GM18502 (cell line): ENCODE data around the gene TSPYL6.
"Not testable (repeated sequence)": the region's sequence is repeated elsewhere in the genome, so short reads cannot be mapped to it uniquely, and the experiment has no call there.

Experiments
- ATAC-seq: cut with Tn5 transposase; IDR thresholded peaks from one replicate; pipeline ENCODE4 v1.9.1; 2021; ENCODE audit warnings: mild to moderate bottlenecking; ENCODE audit not compliant: unreplicated experiment, poor library complexity

The TSPYL6 gene

DNA sequence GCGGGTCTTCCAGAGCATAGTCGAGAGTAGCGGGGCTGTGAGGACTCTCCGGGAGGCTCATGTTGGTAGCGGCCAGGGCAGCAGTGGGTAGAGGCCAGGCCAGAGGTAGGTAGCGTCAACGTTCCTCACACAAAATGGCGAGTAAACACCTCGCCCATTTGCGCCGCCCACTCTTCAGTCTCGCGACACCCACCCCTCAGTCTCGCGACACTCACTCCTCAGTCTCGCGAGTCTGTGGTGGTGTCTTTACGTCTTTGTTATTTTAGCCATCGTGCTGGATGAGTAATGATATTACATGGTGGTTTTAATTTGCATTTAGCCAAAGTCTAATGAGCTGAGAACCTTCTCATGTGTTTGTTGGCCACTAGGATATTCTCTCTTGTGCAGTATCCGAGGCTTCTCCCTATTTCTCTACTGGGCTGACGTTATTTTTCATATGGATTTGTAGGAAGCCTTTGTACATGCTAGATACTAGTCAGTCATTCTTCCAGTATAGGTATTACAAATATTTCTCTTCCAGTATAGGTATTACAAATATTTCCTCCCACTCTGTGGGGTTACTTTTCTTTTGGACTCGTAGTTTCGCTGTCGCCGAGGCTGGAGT, at the start of gene TSPYL6:
TSS of gene TSPYL6 (minus strand) at position 139 of the 604 bp plus-strand sequence. CDS start at position 61, 78 bp downstream.
- ATAC-seq, result no peak

DNA sequence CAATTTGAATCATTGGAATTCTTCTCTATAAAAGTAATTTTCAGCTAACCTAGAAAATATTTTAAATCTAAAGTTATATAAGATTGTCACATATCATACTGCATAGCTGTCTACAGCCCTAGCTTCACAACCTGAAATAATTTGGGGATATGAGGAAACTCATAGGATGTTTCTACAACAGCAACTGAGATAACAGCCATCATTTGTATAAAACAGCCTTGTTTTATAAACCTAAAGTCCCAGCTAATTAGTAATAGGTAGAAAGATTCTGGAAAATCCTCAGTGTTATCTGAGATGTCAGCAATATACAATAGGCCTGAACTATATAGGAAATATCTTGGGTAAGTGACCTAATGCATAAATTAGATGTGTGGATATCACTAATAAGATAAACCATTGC, 47.6 kb upstream of the TSPYL6 start:
- no peak for ATAC-seq

DNA sequence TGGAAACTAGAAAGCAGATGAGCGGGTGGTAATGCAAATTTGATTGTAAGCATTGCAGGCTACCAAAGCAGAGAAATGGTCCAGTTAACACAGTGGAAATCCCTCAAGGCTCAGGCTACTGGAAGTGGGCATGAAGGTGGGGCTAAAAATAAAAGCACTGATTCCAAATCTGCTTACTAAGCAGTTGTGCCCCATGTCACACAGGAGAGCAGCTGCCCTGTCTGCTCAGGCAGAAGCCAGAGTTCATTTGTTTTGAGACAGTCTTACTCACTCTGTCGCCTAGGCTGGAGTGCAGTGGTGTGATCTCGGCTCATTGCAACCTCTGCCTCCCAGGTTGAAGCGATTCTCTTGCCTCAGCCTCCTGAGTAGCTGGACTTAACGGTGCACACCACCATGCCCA, 42.5 kb upstream of the TSPYL6 start:
- ATAC-seq, result no peak

DNA sequence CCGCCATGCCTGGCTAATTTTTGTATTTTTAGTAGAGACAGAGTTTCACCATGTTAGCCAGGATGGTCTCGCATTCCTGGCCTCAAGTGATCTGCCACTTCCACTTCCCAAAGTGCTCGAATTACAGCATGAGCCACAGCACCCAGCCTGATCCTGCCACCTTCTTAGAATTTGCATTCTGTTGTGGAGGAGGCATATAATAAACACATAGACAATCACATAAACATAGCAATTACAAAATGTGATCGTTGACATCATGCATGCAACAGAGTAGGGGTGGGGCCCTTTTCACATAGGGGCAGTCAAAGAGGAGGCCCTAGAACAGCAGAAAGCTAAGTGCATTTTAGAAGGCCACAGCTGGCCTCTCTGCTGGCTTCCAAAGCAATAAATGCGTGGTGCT, 39.9 kb upstream of the TSPYL6 start:
- no peak for ATAC-seq

GRCh38 chr2:54294665-54295064, 38.6 kb upstream of the TSPYL6 start:
- ATAC-seq, result not testable (repeated sequence)

GRCh38 chr2:54290356-54291025, 34.5 kb upstream of the TSPYL6 start:
- ATAC-seq, result no peak

DNA sequence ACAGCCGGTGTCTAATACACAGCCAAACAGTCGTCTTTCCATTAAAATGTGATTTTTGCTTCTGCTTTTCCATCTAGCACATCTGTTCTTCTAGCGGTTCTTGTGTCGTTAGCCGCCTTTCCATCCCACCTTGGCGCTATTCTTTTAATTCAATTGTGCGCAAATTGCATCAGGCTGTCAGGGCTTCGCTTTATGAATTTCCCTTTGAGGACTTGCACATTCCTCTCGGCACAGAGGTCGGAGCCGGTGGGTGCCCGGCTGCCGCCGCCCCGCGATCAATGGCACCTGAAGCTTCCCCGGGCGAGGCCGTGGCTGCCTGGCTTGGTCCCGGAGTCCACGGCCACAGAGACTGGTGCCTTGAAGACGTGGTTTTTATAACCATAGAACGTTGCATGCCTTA, 33.9 kb upstream of the TSPYL6 start:
- no peak for ATAC-seq

GRCh38 chr2:54287532-54287931, 31.5 kb upstream of the TSPYL6 start:
- no peak for ATAC-seq

GRCh38 chr2:54285451-54285850, 29.4 kb upstream of the TSPYL6 start:
- ATAC-seq, result no peak

- ATAC-seq, result no peak
These were observed 28.8 kb upstream of the TSPYL6 start for GRCh38 chr2:54284826-54285225.

GRCh38 chr2:54279385-54279784, 23.4 kb upstream of the TSPYL6 start:
- no peak for ATAC-seq

- ATAC-seq, result no peak
These were observed 19.5 kb upstream of the TSPYL6 start for GRCh38 chr2:54275541-54275940.

DNA sequence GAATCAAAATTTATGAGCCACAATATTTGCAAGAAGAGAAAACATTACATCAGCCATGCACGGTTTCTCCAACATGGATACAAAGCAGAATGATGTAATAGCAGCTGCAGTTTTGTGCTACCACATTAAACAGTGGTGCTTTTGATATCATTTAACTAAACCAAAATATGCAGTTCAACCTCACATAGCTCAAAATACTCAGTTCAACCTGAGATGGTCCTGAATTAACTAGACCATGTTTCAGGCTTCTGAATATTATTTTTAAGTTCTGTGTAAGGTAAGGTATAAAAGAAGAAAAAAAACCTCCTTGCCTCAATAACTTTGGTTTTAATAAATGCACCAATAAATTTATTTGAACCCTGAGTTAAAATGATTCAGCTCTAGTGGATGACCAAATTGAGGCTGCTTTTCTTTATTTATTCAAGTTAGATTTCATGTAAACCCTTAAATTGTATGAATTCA, 18.8 kb upstream of the TSPYL6 start:
- ATAC-seq, result no peak

GRCh38 chr2:54271843-54272627, 16.0 kb upstream of the TSPYL6 start:
- peak; percentile 96 for ATAC-seq

- no peak for ATAC-seq
These were observed 15.2 kb upstream of the TSPYL6 start for GRCh38 chr2:54271189-54271588.

GRCh38 chr2:54267577-54267976, 11.5 kb upstream of the TSPYL6 start:
- no peak for ATAC-seq

DNA sequence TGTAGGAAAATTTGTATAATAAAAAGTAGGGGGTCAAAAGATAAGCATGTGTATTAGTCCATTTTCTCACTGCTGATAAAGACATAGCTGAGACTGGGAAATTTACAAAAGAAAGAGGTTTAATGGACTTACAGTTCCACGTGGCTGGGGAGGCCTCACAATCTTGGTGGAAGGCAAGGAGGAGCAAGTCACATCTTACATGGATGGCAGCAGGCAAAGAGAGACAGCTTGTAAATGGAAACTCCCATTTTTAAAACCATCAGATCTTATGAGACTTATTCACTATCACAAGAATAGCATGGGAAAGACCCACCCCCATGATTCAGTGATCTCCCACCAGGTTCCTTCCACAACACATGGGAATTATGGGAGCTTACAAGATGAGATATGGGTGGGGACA, 9.1 kb upstream of the TSPYL6 start:
- not testable (repeated sequence) for ATAC-seq

DNA sequence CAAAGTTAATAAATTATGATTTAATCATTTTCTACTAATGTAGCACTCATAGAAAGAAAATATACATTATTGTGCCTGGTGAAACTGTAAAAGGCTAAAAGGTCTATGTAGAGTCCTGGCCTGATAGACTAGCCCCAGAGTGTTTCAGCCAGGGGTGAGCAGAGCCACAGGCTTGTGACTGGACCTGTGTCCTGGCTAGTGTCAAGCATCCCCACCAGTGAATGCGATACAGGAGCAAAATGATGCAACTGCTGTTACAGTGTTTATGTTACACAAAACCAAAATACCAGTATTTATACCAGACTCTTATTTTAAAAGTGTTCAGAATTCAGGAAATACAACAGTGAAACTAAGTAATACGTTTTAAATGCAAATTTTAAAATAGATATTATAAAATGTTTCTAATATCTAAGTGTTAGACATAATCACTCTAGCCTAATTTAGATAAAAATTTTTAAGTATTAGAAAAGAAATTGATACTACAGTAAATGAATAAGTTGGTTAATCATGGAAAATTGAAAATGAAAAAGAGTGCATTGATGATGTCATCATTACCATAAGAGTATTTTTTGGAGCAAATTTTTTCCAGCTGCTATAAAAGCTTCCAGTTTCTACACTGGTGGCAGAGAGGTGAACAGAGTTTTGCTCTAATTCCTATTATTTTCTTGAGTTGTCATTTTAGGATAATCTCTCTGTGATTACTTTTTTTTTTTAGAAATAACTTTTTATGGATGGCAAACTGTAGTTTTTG, 6.2 kb upstream of the TSPYL6 start:
- no peak for ATAC-seq

DNA sequence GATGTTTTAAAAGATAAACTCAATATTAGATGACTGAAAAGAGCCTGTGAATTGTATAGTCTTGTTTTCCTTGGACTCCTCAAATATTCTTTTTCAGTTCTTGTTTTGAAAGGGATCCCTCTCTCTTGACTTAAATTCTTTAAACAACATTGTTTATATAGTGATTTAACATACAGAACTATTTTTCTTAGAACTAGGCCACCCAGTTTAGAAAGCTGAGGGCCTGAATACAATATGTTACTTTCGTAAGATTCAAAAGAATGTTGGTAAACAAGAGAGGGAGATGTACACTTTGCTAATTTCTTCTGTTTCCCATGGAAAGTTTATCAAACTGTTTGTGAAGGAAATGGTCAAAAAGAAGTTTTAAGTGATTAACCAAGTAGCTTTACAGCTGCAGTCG, 5.5 kb upstream of the TSPYL6 start:
- no peak for ATAC-seq

DNA sequence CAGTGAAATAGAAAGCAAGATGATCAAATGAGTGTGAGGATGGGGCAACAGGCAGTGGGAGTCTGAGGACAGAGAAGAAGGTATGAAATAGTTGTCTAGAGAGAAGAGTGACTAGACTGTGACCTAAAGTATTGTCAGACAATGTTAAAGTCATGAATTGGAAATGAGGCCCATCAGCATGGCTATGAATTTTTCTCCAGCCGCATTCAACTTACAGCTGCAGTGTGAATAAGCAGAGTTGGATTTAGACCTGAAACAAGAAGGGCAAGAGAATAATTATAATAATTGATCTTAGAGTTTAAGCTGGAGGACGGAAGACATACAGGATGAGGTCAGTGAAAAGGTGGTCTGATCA, 4.2 kb upstream of the TSPYL6 start:
- no peak for ATAC-seq
